Uterus (tissue), 2 donors: ENCODE results near the gene SFN.

Experiments
- POLR2A ChIP-seq, 2 donors: fragments of 450-650 bp; IDR thresholded peaks; one replicate each; pipeline ENCODE4 v1.6.1; 2016; ENCODE audit warnings: antibody characterized with exemption in 2 of 2, mild to moderate bottlenecking in 1 of 2, moderate library complexity in 1 of 2
- TF ChIP-seq, protein P1 (sequence below), 4 experiments: fragments of 200-600 bp in 2 of 4; fragments of 450-650 bp in 2 of 4; sonication (generic) in 2 of 4; IDR thresholded peaks; one replicate each; pipeline ENCODE4 v1.5.1; 2016 to 2019; ENCODE audit warnings: antibody characterized with exemption in 4 of 4, mild to moderate bottlenecking in 2 of 4, moderate library complexity in 1 of 4

DNA sequence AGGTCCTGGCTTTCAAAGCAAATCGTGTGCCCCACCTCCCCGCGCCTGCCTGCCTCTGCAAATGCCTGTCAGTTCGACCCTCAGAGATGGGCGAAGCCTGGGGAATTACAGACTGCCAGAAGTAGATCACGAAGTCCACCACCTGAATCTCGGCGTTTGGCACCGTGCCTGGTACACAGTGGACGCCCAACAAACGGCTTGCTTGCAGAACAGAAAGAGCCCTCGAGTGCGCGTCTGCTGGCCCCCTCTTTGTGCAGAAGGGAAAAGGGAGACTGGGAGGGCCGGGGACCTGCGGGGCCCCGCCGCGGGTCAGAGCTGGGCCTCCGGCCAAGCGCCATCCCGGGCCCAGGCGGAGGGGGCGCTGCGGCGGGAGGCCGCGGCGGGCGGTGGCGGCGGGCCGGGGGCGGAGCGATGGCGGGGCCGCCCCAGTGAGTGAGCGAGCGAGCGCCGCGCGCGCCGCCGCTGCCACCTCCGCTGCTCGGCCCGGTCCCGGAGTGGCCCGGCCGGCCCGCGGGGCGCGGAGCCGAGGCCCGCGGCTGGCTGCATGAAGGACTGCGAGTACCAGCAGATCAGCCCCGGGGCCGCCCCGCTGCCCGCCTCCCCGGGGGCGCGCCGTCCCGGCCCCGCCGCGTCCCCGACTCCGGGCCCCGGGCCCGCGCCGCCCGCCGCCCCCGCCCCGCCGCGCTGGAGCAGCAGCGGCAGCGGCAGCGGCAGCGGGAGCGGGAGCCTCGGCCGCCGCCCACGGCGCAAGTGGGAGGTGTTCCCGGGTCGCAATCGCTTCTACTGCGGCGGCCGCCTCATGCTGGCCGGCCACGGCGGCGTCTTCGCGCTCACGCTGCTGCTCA lies 36.5 kb upstream of the SFN start, which contains the start of gene ZDHHC18:
- TF ChIP-seq, protein P1, sequence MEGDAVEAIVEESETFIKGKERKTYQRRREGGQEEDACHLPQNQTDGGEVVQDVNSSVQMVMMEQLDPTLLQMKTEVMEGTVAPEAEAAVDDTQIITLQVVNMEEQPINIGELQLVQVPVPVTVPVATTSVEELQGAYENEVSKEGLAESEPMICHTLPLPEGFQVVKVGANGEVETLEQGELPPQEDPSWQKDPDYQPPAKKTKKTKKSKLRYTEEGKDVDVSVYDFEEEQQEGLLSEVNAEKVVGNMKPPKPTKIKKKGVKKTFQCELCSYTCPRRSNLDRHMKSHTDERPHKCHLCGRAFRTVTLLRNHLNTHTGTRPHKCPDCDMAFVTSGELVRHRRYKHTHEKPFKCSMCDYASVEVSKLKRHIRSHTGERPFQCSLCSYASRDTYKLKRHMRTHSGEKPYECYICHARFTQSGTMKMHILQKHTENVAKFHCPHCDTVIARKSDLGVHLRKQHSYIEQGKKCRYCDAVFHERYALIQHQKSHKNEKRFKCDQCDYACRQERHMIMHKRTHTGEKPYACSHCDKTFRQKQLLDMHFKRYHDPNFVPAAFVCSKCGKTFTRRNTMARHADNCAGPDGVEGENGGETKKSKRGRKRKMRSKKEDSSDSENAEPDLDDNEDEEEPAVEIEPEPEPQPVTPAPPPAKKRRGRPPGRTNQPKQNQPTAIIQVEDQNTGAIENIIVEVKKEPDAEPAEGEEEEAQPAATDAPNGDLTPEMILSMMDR (IDR thresholded peaks at IDR 0.05): peak; percentile 29 to 89 (median 73)
- TF ChIP-seq POLR2A (IDR thresholded peaks at IDR 0.05): peak; percentile 37 to 62
